ENCODE data around the gene PITHD1. TPM values are rescaled to one million over a fixed set of nuclear protein-coding genes. Genes with fewer than 3 reads are reported as not detected.

PITHD1 gene
- total and polyA plus RNA-seq, 2 of the 8 experiments (the other 6 are each of a cell fraction or from before 2014, with no cell fraction given) = 67.4 to 68.8 TPM

DNA sequence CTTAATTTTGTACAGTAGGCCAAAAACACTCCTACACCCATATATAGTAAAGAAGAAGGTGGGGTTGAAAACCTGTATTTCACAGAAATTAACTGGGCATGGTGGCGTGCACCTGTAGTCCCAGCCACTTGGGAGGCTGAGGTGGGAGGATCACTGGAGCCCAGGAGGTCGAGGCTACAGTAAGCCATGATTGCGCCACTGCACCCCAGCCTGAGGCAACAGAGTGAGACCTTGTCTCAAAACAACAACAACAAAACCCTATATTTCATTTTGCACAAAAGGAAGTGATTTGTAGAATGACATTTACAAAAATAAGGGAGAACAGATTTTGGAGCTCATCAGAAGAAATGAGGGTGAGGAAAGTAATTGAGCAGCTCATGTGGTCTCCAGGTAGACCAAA is 10.5 kb downstream of the PITHD1 start:
- H2BK120ac ChIP-seq (replicated peaks; ENCODE audit: low read depth, low read length) = no peak overlapping the region
- H3K79me2 ChIP-seq (ENCODE audit: control insufficient read depth in 1 of 2, insufficient read depth in 2 of 2, low read length in 2 of 2) = peaks cover 4 to 21% of the 10 kb centered on the region in 2 experiments; a peak in 3 of 4 replicates
- H2BK20ac ChIP-seq (ENCODE audit: low read length) = no peak overlapping the region
- no peak overlapping the region for H4K91ac ChIP-seq (replicated peaks; ENCODE audit: insufficient read length, low read length)
- peaks cover 2 to 11% of the 10 kb centered on the region in 2 experiments for H4K20me1 ChIP-seq (replicated peaks in 1 of 2; ENCODE audit: control insufficient read depth in 1 of 2, insufficient read depth in 2 of 2, low read length in 2 of 2)
- H2BK15ac ChIP-seq (ENCODE audit: low read length) = no peak overlapping the region
- no peak overlapping the region for H2AFZ ChIP-seq (ENCODE audit: low read length)
- no peak overlapping the region for H3K27ac ChIP-seq (ENCODE audit: low read depth, low read length)
- no peak overlapping the region for H3K4ac ChIP-seq (replicated peaks; ENCODE audit: insufficient read length, low read depth, low read length)
- no peak overlapping the region for H2BK5ac ChIP-seq (ENCODE audit: low read depth, low read length)
- no peak overlapping the region for H3K4me3 ChIP-seq (ENCODE audit: extremely low read depth in 1 of 4, insufficient read depth in 2 of 4, low read depth in 3 of 4, low read length in 4 of 4)
- H3K18ac ChIP-seq (ENCODE audit: extremely low read depth, low read length) = no peak overlapping the region
- no peak overlapping the region for H3K23ac ChIP-seq (ENCODE audit: insufficient read length)
- H4K8ac ChIP-seq (ENCODE audit: extremely low read depth, insufficient read depth, low read length) = no peak overlapping the region
- CTCF ChIA-PET (ENCODE audit: partially characterized antibody) = interaction anchor here (0.7 to 3.5 kb wide), 4 partner anchors 10 to 168 kb away, joined by 3 to 16 read pairs (median 6); partner anchors contain the start of gene PITHD1
- H3K4me2 ChIP-seq (ENCODE audit: insufficient read depth in 1 of 2, low read depth in 2 of 2, low read length in 2 of 2) = no peak overlapping the region
- H4K5ac ChIP-seq (ENCODE audit: insufficient read length, low read depth, low read length) = no peak overlapping the region
- FAIRE-seq = no peak
- no peak overlapping the region for H2BK12ac ChIP-seq (ENCODE audit: low read depth, low read length)
- no peaks in the 10 kb centered on the region for H3K9me3 ChIP-seq (ENCODE audit: insufficient read depth in 2 of 2, low read depth in 1 of 2, low read length in 1 of 2)
- WGBS, 2 experiments (ENCODE audit: extremely low coverage in 1 of 2, insufficient coverage in 1 of 2, insufficient read length in 1 of 2, insufficient replicate concordance in 2 of 2, low coverage in 1 of 2, low lambda C conversion rate in 2 of 2, missing lambda C conversion rate in 1 of 2) = 97% methylated on average over 3 of the region's 3 CpGs; no CpG with 5 or more reads in 1 of the 2 experiments
- H3K9ac ChIP-seq (replicated peaks in 1 of 4; ENCODE audit: extremely low read depth in 1 of 4, low read depth in 3 of 4, low read length in 3 of 4) = no peak overlapping the region
- TF ChIP-seq CHD1 (IDR thresholded peaks at IDR 0.05; ENCODE audit: low read depth, low read length) = no peak
- no peak for TF ChIP-seq HDAC2 (IDR thresholded peaks at IDR 0.05; ENCODE audit: borderline replicate concordance in 1 of 2, low read depth in 2 of 2, low read length in 2 of 2)
- TF ChIP-seq ASH2L (IDR thresholded peaks at IDR 0.05; ENCODE audit: low read length) = no peak
- no peak for DNase-seq (ENCODE audit: low read depth in 1 of 2, low spot score in 2 of 2)
- H3K36me3 ChIP-seq (ENCODE audit: control insufficient read depth in 2 of 4, insufficient read depth in 4 of 4, low read length in 3 of 4) = peaks cover 13 to 29% (median 25%) of the 10 kb centered on the region in 4 experiments
- peaks cover 10% of the 10 kb centered on the region; the same call in 1 of the 2 replicates for H3K79me1 ChIP-seq (ENCODE audit: low read depth, low read length)
- H3K23me2 ChIP-seq (ENCODE audit: low read depth, low read length) = peaks cover 9% of the 10 kb centered on the region
- POLR2A ChIA-PET (ENCODE audit: partially characterized antibody) = interaction anchor here (0.9 to 16.2 kb wide), 3 partner anchors 9 to 188 kb away, joined by 3 to 192 read pairs (median 75); partner anchors contain the start of genes GALE and PITHD1
- no peak overlapping the region for H2AK5ac ChIP-seq (ENCODE audit: low read depth, low read length)
- no peaks in the 10 kb centered on the region for H3K27me3 ChIP-seq (replicated peaks in 1 of 4; ENCODE audit: control insufficient read depth in 3 of 4, extremely low read depth in 1 of 4, insufficient read depth in 3 of 4, low read length in 3 of 4)
- H3K56ac ChIP-seq (replicated peaks; ENCODE audit: insufficient read length, low read depth, low read length) = no peak overlapping the region
- no peak overlapping the region for H3K14ac ChIP-seq (ENCODE audit: insufficient read length)
- H3K4me1 ChIP-seq (replicated peaks in 1 of 4; ENCODE audit: control insufficient read depth in 3 of 4, insufficient read depth in 4 of 4, low read length in 3 of 4) = peaks cover 0 to 11% (median 6%) of the 10 kb centered on the region in 4 experiments; a peak in 5 of 7 replicates
